ENCODE data around the gene PPP1R15B. TPM values are rescaled to one million over a fixed set of nuclear protein-coding genes. Genes with fewer than 3 reads are reported as not detected.

The PPP1R15B gene
- total RNA-seq, 2 experiments from 2014 or later: 62.5 to 70.6 TPM

GRCh38 chr1:204361781-204362180, 49.8 kb downstream of the PPP1R15B start:
- H3K27ac Mint-ChIP-seq: peak overlapping the region; percentile 34
- ChIA-PET POLR2A (no interaction called here), CTCF (interaction anchor here (0.8 to 2.0 kb wide), 2 partner anchors 11 to 36 kb away, joined by 3 to 9 read pairs; no protein-coding TSS in a partner anchor)
- H3K27me3 Mint-ChIP-seq: peaks cover 6% of the 10 kb centered on the region
- H3K4me3 Mint-ChIP-seq: no peak overlapping the region
- H3K4me1 Mint-ChIP-seq: peaks cover 11% of the 10 kb centered on the region
- no peaks in the 10 kb centered on the region for H3K36me3 Mint-ChIP-seq (ENCODE audit: low read depth)
- no peaks in the 10 kb centered on the region for H3K9me3 Mint-ChIP-seq
- DNase-seq: no peak

- Mint-ChIP-seq H3K4me1 (peaks cover 11% of the 10 kb centered on the region), H3K4me3 (no peak overlapping the region), H3K9me3 (no peaks in the 10 kb centered on the region), H3K27me3 (peaks cover 6% of the 10 kb centered on the region), H3K27ac (no peak overlapping the region), H3K36me3 (ENCODE audit: low read depth) (no peaks in the 10 kb centered on the region)
- no peak for DNase-seq
- ChIA-PET POLR2A (no interaction called here), CTCF (no interaction called here)
Observed at GRCh38 chr1:204361341-204361771, 50.3 kb downstream of the PPP1R15B start.

- Mint-ChIP-seq H3K36me3 (ENCODE audit: low read depth) (no peaks in the 10 kb centered on the region), H3K9me3 (no peaks in the 10 kb centered on the region), H3K27ac (no peak overlapping the region), H3K4me1 (peaks cover 11% of the 10 kb centered on the region), H3K27me3 (peaks cover 5% of the 10 kb centered on the region), H3K4me3 (no peak overlapping the region)
- CTCF ChIA-PET: interaction anchor here (1.3 kb wide), 1 partner anchor 9 kb away, joined by 4 read pairs; no protein-coding TSS in a partner anchor
- no peak for DNase-seq
- POLR2A ChIA-PET: no interaction called here
Observed at GRCh38 chr1:204360314-204360713, 51.3 kb downstream of the PPP1R15B start.

GRCh38 chr1:204359474-204360255, 52.0 kb downstream of the PPP1R15B start, which contains the start of gene PLEKHA6:
PLEKHA6 (minus strand) TSS chr1:204359929; CDS start chr1:204273727, 86,202 bp downstream.
- Mint-ChIP-seq H3K27me3 (peaks cover 5% of the 10 kb centered on the region), H3K4me1 (peaks cover 11% of the 10 kb centered on the region), H3K36me3 (ENCODE audit: low read depth) (no peaks in the 10 kb centered on the region), H3K4me3 (no peak within 1 kb of the TSS), H3K27ac (no peak within 1 kb of the TSS), H3K9me3 (no peaks in the 10 kb centered on the region)
- DNase-seq: no peak
- ChIA-PET POLR2A (no interaction called here), CTCF (interaction anchor here (0.5 to 1.5 kb wide), 4 partner anchors 9 to 152 kb away, joined by 3 to 5 read pairs (median 4); no protein-coding TSS in a partner anchor)

- H3K4me1 Mint-ChIP-seq: peaks cover 9% of the 10 kb centered on the region
- no peaks in the 10 kb centered on the region for H3K36me3 Mint-ChIP-seq (ENCODE audit: low read depth)
- DNase-seq: no peak
- POLR2A ChIA-PET: no interaction called here
- H3K9me3 Mint-ChIP-seq: no peaks in the 10 kb centered on the region
- CTCF ChIA-PET: interaction anchor here (0.5 to 1.5 kb wide), 5 partner anchors 8 to 152 kb away, joined by 3 to 5 read pairs (median 3); no protein-coding TSS in a partner anchor
- peaks cover 5% of the 10 kb centered on the region for H3K27me3 Mint-ChIP-seq
- no peak overlapping the region for H3K27ac Mint-ChIP-seq
- no peak overlapping the region for H3K4me3 Mint-ChIP-seq
Observed at GRCh38 chr1:204359131-204359473, 52.5 kb downstream of the PPP1R15B start.

- no peaks in the 10 kb centered on the region for H3K9me3 Mint-ChIP-seq
- CTCF ChIA-PET: interaction anchor here (0.7 to 1.5 kb wide), 3 partner anchors 14 to 151 kb away, joined by 3 to 5 read pairs (median 3); no protein-coding TSS in a partner anchor
Observed at GRCh38 chr1:204358605-204359004, 53.0 kb downstream of the PPP1R15B start.

GRCh38 chr1:204357551-204358490, 53.8 kb downstream of the PPP1R15B start:
- no peaks in the 10 kb centered on the region for H3K9me3 Mint-ChIP-seq
- H3K4me1 Mint-ChIP-seq: peaks cover 2% of the 10 kb centered on the region
- POLR2A ChIA-PET: no interaction called here
- no peak overlapping the region for H3K27ac Mint-ChIP-seq
- DNase-seq: no peak
- H3K4me3 Mint-ChIP-seq: no peak overlapping the region
- peaks cover 5% of the 10 kb centered on the region for H3K27me3 Mint-ChIP-seq
- CTCF ChIA-PET: interaction anchor here (0.7 to 1.5 kb wide), 3 partner anchors 14 to 41 kb away, joined by 3 to 5 read pairs (median 4); no protein-coding TSS in a partner anchor
- H3K36me3 Mint-ChIP-seq (ENCODE audit: low read depth): no peaks in the 10 kb centered on the region

More at GRCh38 chr1:204358605-204359004, 53.0 kb downstream of the PPP1R15B start:
- H3K4me1 Mint-ChIP-seq: peaks cover 5% of the 10 kb centered on the region
- H3K36me3 Mint-ChIP-seq (ENCODE audit: low read depth): no peaks in the 10 kb centered on the region
- H3K27ac Mint-ChIP-seq: no peak overlapping the region
- H3K4me3 Mint-ChIP-seq: no peak overlapping the region
- peaks cover 5% of the 10 kb centered on the region for H3K27me3 Mint-ChIP-seq
- POLR2A ChIA-PET: no interaction called here
- no peak for DNase-seq

- ChIA-PET CTCF (interaction anchor here (1.3 kb wide), 1 partner anchor 42 kb away, joined by 4 read pairs; no protein-coding TSS in a partner anchor), POLR2A (no interaction called here)
- Mint-ChIP-seq H3K4me3 (no peak overlapping the region), H3K27ac (no peak overlapping the region), H3K4me1 (no peaks in the 10 kb centered on the region), H3K9me3 (no peaks in the 10 kb centered on the region), H3K27me3 (peaks cover 5% of the 10 kb centered on the region), H3K36me3 (ENCODE audit: low read depth) (no peaks in the 10 kb centered on the region)
- no peak for DNase-seq
Observed at GRCh38 chr1:204356997-204357396, 54.6 kb downstream of the PPP1R15B start.

- CTCF ChIA-PET: interaction anchor here (2.6 kb wide), 1 partner anchor 8 kb away, joined by 11 read pairs; no protein-coding TSS in a partner anchor
- Mint-ChIP-seq H3K4me3 (no peak overlapping the region), H3K27me3 (peaks cover 5% of the 10 kb centered on the region), H3K36me3 (ENCODE audit: low read depth) (no peaks in the 10 kb centered on the region), H3K27ac (no peak overlapping the region), H3K9me3 (no peaks in the 10 kb centered on the region), H3K4me1 (peaks cover 3% of the 10 kb centered on the region)
- POLR2A ChIA-PET: no interaction called here
- no peak for DNase-seq
Observed at GRCh38 chr1:204355913-204356312, 55.7 kb downstream of the PPP1R15B start.

GRCh38 chr1:204354579-204354978, 57.0 kb downstream of the PPP1R15B start:
- H3K27ac Mint-ChIP-seq: no peak overlapping the region
- H3K4me1 Mint-ChIP-seq: peaks cover 3% of the 10 kb centered on the region
- peaks cover 5% of the 10 kb centered on the region for H3K27me3 Mint-ChIP-seq
- ChIA-PET CTCF (interaction anchor here (0.7 to 2.6 kb wide), 3 partner anchors 9 to 452 kb away, joined by 4 to 11 read pairs (median 5); no protein-coding TSS in a partner anchor), POLR2A (no interaction called here)
- H3K36me3 Mint-ChIP-seq (ENCODE audit: low read depth): no peaks in the 10 kb centered on the region
- DNase-seq: no peak
- H3K9me3 Mint-ChIP-seq: no peaks in the 10 kb centered on the region
- H3K4me3 Mint-ChIP-seq: no peak overlapping the region

All from activated CD4-positive, alpha-beta T cell treated with anti-CD3 and anti-CD28 coated beads, Interleukin-2, amount 10 ng/mL, durations not matched to agents 7 days and 5 days (primary cell).